ENCODE data around the gene CDHR3.

GRCh38 chr7:106018566-106019469 lies 55.8 kb downstream of the CDHR3 start:
- TF ChIP-seq POLR2AphosphoS5 (IDR thresholded peaks at IDR 0.05; ENCODE audit: low read depth, low read length) (no peak), CTCF (IDR thresholded peaks at IDR 0.05) (no peak), REST (IDR thresholded peaks at IDR 0.05; ENCODE audit: insufficient read depth in 1 of 2, low read depth in 2 of 2, low read length in 1 of 2) (no peak)

All from Panc1 (cell line).